Heart left ventricle (tissue), 13 donors: ENCODE measurements around the gene NTRK1.

ENCODE experiments used
- POLR2A ChIP-seq, 2 donors: fragments of 450-650 bp; IDR thresholded peaks; one replicate each; pipeline ENCODE4 v1.6.1; 2017; ENCODE audit warnings: antibody characterized with exemption in 2 of 2, mild to moderate bottlenecking in 2 of 2, moderate library complexity in 2 of 2
- TF ChIP-seq, protein P1 (sequence below), 12 donors: fragments of 200-600 bp; sonication (generic) in 4 of 12; IDR thresholded peaks; one replicate each; pipeline versions ENCODE4 v1.5.0 to v1.8.0; 2018 to 2022; ENCODE audit warnings: antibody characterized with exemption in 12 of 12, mild to moderate bottlenecking in 5 of 12
- donor health status: ischemic (EF 13 %, LVEDD 7.1; RV severe dilation, severe dysfunction).
- donor health status: DM: no; HTN: yes; CAD: no.
- donor health status: DM: no; HTN: no; CAD: no.
- donor health status: ischemic (EF 25% LVEDD 6.9; RV normal size, moderate dysfunction).
- donor health status: ischemic (EF 25% LVEDD 5.7; RV mildly dilated, moderate dysfunction).
- donor health status: ischemic (EF 35%, LVEDD 5.7; RV mildly dilated, moderate dysfunction).
- donor health status: nonischemic (EF 11% LVEDD 7.7; RV severe dilation, severe dysfunction).
- donor health status: DM: yes; HTN: yes; CAD: no.
- donor health status: PGD.
- donor health status: ischemic (EF 29% LVEDD 5.4; RV normal size, mild dysfunction).
- donor health status: nonischemic (EF 23%, LVEDD 6.1; RV moderate dilation, normal function).

DNA sequence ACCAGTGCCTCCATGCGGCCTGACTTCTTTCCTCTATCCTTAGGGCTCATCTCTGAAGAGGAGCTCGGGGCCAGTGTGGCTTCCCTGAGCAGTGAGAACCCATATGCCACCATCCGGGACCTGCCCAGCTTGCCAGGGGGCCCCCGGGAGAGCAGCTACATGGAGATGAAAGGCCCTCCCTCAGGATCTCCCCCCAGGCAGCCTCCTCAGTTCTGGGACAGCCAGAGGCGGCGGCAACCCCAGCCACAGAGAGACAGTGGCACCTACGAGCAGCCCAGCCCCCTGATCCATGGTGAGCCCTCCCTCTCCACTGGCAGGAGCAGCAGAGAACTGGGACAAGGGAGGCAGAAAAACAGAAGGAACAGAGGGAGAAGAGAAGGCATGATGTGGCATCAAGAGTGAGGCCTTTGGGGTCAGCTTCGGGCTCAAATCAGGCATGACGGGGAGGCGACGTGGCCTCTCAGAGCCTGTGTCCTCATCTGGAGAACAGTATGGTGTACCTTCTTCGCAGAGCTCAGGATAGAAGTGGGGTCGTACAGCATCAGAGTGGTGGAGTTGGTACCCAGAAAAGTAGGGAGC, 53.2 kb downstream of the NTRK1 start:
- TF ChIP-seq, protein P1, sequence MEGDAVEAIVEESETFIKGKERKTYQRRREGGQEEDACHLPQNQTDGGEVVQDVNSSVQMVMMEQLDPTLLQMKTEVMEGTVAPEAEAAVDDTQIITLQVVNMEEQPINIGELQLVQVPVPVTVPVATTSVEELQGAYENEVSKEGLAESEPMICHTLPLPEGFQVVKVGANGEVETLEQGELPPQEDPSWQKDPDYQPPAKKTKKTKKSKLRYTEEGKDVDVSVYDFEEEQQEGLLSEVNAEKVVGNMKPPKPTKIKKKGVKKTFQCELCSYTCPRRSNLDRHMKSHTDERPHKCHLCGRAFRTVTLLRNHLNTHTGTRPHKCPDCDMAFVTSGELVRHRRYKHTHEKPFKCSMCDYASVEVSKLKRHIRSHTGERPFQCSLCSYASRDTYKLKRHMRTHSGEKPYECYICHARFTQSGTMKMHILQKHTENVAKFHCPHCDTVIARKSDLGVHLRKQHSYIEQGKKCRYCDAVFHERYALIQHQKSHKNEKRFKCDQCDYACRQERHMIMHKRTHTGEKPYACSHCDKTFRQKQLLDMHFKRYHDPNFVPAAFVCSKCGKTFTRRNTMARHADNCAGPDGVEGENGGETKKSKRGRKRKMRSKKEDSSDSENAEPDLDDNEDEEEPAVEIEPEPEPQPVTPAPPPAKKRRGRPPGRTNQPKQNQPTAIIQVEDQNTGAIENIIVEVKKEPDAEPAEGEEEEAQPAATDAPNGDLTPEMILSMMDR (IDR thresholded peaks at IDR 0.05): no peak
- TF ChIP-seq POLR2A (IDR thresholded peaks at IDR 0.05): no peak
